HepG2 (cell line): ENCODE measurements around the gene KCNJ6. TPM values are rescaled to one million over a fixed set of nuclear protein-coding genes. Genes with fewer than 3 reads are reported as not detected.

Experiments
- ATAC-seq: fragments of 200-7000 bp; cut with Tn5 transposase; 3 replicates; pipeline ENCODE4 v1.9.1; 2020; ENCODE audit warnings: mild to moderate bottlenecking, moderate library complexity
- BruUV-seq: library from RNA; stranded (reverse); fragments of 400-500 nt; replicated peaks from 2 replicates; lab custom pipeline; 2021; lab: Mats Ljungman, UMichigan
- CTCF ChIA-PET: fragments of 300-600 bp; formaldehyde crosslinking; extraction: SDS; loops from one replicate; lab custom pipeline; 2021; ENCODE audit warnings: low total read pairs, inconsistent platforms, low intra/inter-chr PET ratio; lab: Yijun Ruan, JAX
- POLR2A ChIA-PET: fragments of 350-600 bp; sonication (Branson Sonifier 250); formaldehyde crosslinking; loops from one replicate; lab custom pipeline; 2020; ENCODE audit warnings: antibody characterized with exemption, inconsistent platforms; lab: Yijun Ruan, JAX
- DNase-seq: peaks from one replicate; pipeline ENCODE4 v3.0.0-alpha.2; 2015; ENCODE audit warnings: low spot score
- FAIRE-seq: peaks from 3 replicates; lab custom pipeline; 2011; peaks lifted over from hg19 to GRCh38; lab: Jason Lieb, UNC
- H2AFZ ChIP-seq: one replicate; pipeline ENCODE4 v1.6.1; 2011; ENCODE audit warnings: low read length, inconsistent platforms
- H3K27ac ChIP-seq: fragments of 300-600 bp; 3 replicates; pipeline ENCODE4 v1.8.0; 2011; ENCODE audit warnings: mixed run types, mild to moderate bottlenecking, mixed read lengths, low read length, inconsistent platforms; ENCODE audit not compliant: insufficient read depth; ENCODE audit errors: extremely low read length
- H3K27me3 ChIP-seq, 2 experiments: fragments of 200-600 bp in 1 of 2; 2 replicates in 1 of 2; 3 replicates in 1 of 2; pipeline versions ENCODE4 v1.6.0 to v1.8.0; 2011; ENCODE audit warnings: low read length in 2 of 2, mild to moderate bottlenecking in 2 of 2, moderate library complexity in 2 of 2, inconsistent platforms in 1 of 2; ENCODE audit not compliant: insufficient read depth in 2 of 2, control insufficient read depth in 1 of 2
- H3K36me3 ChIP-seq, 2 experiments: fragments of 200-600 bp in 1 of 2; replicated peaks in 1 of 2; 2 replicates in 1 of 2; 3 replicates in 1 of 2; pipeline versions ENCODE4 v1.5.1 to v1.8.0; 2011; ENCODE audit warnings: low read length in 2 of 2, inconsistent platforms in 1 of 2; ENCODE audit not compliant: insufficient read depth in 2 of 2, control insufficient read depth in 1 of 2
- H3K4me1 ChIP-seq: 2 replicates; pipeline ENCODE4 v1.5.1; 2012; ENCODE audit warnings: low read length, inconsistent platforms; ENCODE audit not compliant: insufficient read depth
- H3K4me2 ChIP-seq: 2 replicates; pipeline ENCODE4 v1.6.0; 2011; ENCODE audit warnings: low read depth, low read length, inconsistent platforms
- H3K4me3 ChIP-seq, 3 experiments: fragments of 200-600 bp in 1 of 3; sonication (generic), shearing (Covaris generic) in 1 of 3; replicated peaks in 1 of 3; 2 replicates each; pipeline ENCODE4 v1.5.1; 2011 to 2016; ENCODE audit warnings: low read length in 3 of 3, inconsistent platforms in 2 of 3, low read depth in 2 of 3, mild to moderate bottlenecking in 2 of 3, control low read depth in 1 of 3, mixed read lengths in 1 of 3; ENCODE audit not compliant: insufficient read depth in 1 of 3
- H3K79me2 ChIP-seq: one replicate; pipeline ENCODE4 v1.6.1; 2011; ENCODE audit warnings: low read length, inconsistent platforms; ENCODE audit not compliant: insufficient read depth
- H3K9ac ChIP-seq: 2 replicates; pipeline ENCODE4 v1.6.0; 2011; ENCODE audit warnings: mild to moderate bottlenecking, low read depth, low read length, inconsistent platforms; ENCODE audit not compliant: insufficient read depth
- H3K9me3 ChIP-seq: 2 replicates; pipeline ENCODE4 v1.5.1; 2012; ENCODE audit warnings: mild to moderate bottlenecking, low read length
- H4K20me1 ChIP-seq: 2 replicates; pipeline ENCODE4 v1.6.0; 2011; ENCODE audit warnings: inconsistent platforms, mild to moderate bottlenecking, low read length, moderate library complexity; ENCODE audit not compliant: insufficient read depth
- ADNP ChIP-seq: sonication (generic); formaldehyde crosslinking; IDR thresholded peaks from 2 replicates; pipeline ENCODE4 v1.4.0; 2020; ENCODE audit warnings: missing genetic modification reagents
- FOSL2 ChIP-seq: sonication (generic); formaldehyde crosslinking; IDR thresholded peaks from 2 replicates; pipeline ENCODE4 v1.4.0; 2020; ENCODE audit warnings: missing genetic modification reagents
- MYC ChIP-seq: sonication (generic); formaldehyde crosslinking; IDR thresholded peaks from 2 replicates; pipeline ENCODE4 v1.9.0; 2021; ENCODE audit warnings: missing genetic modification reagents, borderline replicate concordance
- NFE2L2 ChIP-seq: fragments of 150-350 bp; IDR thresholded peaks from 2 replicates; pipeline ENCODE4 v1.6.1; 2014; ENCODE audit warnings: low read length
- POLR2A ChIP-seq, 2 experiments: IDR thresholded peaks; 2 replicates each; pipeline ENCODE4 v1.6.1; 2011; ENCODE audit warnings: low read depth in 2 of 2, low read length in 2 of 2, mild to moderate bottlenecking in 1 of 2, moderate library complexity in 1 of 2; ENCODE audit not compliant: insufficient read depth in 1 of 2
- TBL1XR1 ChIP-seq: fragments of 150-350 bp; IDR thresholded peaks from 2 replicates; pipeline ENCODE4 v1.6.1; 2014; ENCODE audit warnings: borderline replicate concordance, low read length; ENCODE audit not compliant: partially characterized antibody
- ZFY ChIP-seq: sonication (generic); formaldehyde crosslinking; IDR thresholded peaks from 2 replicates; pipeline ENCODE4 v1.4.0; 2020; ENCODE audit warnings: missing genetic modification reagents
- ZNF235 ChIP-seq: sonication (generic); formaldehyde crosslinking; IDR thresholded peaks from 2 replicates; pipeline ENCODE4 v1.8.1; 2023; ENCODE audit warnings: mild to moderate bottlenecking, missing genetic modification reagents, borderline replicate concordance
- ZNF768 ChIP-seq: sonication (generic); formaldehyde crosslinking; IDR thresholded peaks from 2 replicates; pipeline ENCODE4 v1.4.0; 2020; ENCODE audit warnings: missing genetic modification reagents
- ZNF781 ChIP-seq: sonication (generic); formaldehyde crosslinking; IDR thresholded peaks from 2 replicates; pipeline ENCODE4 v1.5.1; 2020; ENCODE audit warnings: borderline replicate concordance, mild to moderate bottlenecking, missing genetic modification reagents; ENCODE audit errors: not compliant biosample characterization
- ZNF841 ChIP-seq: sonication (generic); formaldehyde crosslinking; IDR thresholded peaks from 2 replicates; pipeline ENCODE4 v1.8.1; 2023; ENCODE audit warnings: missing genetic modification reagents, borderline replicate concordance
- WGBS: methylation state at CpG from one replicate; pipeline ENCODE4 v1.1.6; 2017; ENCODE audit warnings: low lambda C conversion rate; 5-methylcytosine and 5-hydroxymethylcytosine counted together
- in situ Hi-C: cut with HindIII; loops from 2 replicates; pipeline ENCODE4 v1.10.0; 2017; ENCODE audit warnings: low pct_unique_long_range_greater_than_20kb; ENCODE audit not compliant: extremely low pct_ligation_motif_present
- intact Hi-C: fragments of 100-400 bp; cut with micrococcal nuclease; formaldehyde crosslinking; loops from one replicate; pipeline ENCODE4 v1.10.0; 2022; ENCODE audit not compliant: unreplicated experiment
- polyA plus RNA-seq, 8 experiments: library from polyadenylated mRNA; depleted of rRNA in 3 of 8; stranded (reverse) in 7 of 8; unstranded in 1 of 8; fragments of >200 nt; fragmentation: Illumina TruSeq in 4 of 8; extraction: Trizol in 4 of 8; gene quantifications; 2 replicates each; pipeline versions ENCODE4 v1.2.1 to v1.2.3, GENCODE V29; 2011 to 2016; ENCODE audit warnings: low read depth in 4 of 8, missing spikeins in 1 of 8, mixed read lengths in 1 of 8; ENCODE audit not compliant: insufficient read depth in 1 of 8
- total RNA-seq, 5 experiments: library from RNA; depleted of rRNA; stranded (reverse); fragments of >200 nt; fragmentation: Illumina TruSeq; extraction: Trizol; gene quantifications; 2 replicates each; pipeline ENCODE4 v1.2.3, GENCODE V29; 2016; ENCODE audit warnings: low read depth in 1 of 5
- TF ChIP-seq, protein P1 (sequence below): IDR thresholded peaks from 2 replicates; pipeline ENCODE4 v1.6.1; 2012; ENCODE audit warnings: inconsistent platforms
- TF ChIP-seq, protein P2 (sequence below): sonication (generic); formaldehyde crosslinking; IDR thresholded peaks from 2 replicates; pipeline ENCODE4 v1.8.0; 2022; ENCODE audit warnings: missing genetic modification reagents, mild to moderate bottlenecking, borderline replicate concordance
- TF ChIP-seq, protein P3 (sequence below), 2 experiments: sonication (generic) in 1 of 2; formaldehyde crosslinking in 1 of 2; IDR thresholded peaks; 2 replicates each; pipeline versions ENCODE4 v1.5.1 to v1.6.1; 2011 to 2020; ENCODE audit warnings: borderline replicate concordance in 1 of 2, low read depth in 1 of 2, low read length in 1 of 2, mild to moderate bottlenecking in 1 of 2, missing genetic modification reagents in 1 of 2, moderate library complexity in 1 of 2
- TF ChIP-seq, protein P4 (sequence below): sonication (generic); formaldehyde crosslinking; IDR thresholded peaks from 2 replicates; pipeline ENCODE4 v1.4.0; 2020; ENCODE audit warnings: missing genetic modification reagents

Gene KCNJ6
- total and polyA plus RNA-seq, 2 of the 13 experiments (the other 11 are each of a cell fraction or from before 2014, with no cell fraction given): not detected

DNA sequence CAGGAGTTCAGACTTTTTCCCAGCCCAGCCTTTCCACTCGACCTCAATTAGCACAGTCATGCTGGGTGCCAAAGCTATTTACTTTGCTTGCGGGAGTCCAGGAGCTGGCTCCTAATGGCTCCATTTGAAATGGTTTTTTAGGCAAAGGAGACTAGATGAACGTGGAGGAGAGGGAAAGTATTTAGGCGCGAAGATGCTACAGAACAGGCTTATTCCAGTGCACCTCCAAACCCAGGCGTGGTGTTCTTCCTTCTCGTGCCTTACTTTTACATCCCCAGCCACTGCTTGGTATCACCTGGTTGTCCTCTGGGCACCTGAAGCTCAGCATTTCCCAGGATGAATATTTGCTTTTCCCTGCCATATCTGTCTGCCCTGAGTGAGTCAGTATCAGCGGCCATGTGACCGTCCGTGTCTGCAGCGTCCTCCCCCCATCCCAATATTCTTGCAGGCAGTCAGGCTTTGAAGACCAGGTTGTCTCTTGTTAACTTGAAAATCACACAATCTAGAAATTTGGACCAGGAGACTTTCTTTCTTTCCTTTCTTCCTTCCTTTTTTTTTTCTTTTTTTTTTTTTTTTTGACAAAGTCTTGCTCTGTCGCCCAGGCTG lies 351.2 kb downstream of the KCNJ6 start:
- Histone ChIP-seq H3K27ac (peak overlapping the region; percentile 66), H2AFZ (peak overlapping the region; percentile 43), H3K4me1 (peaks cover 23% of the 10 kb centered on the region), H3K9me3 (no peaks in the 10 kb centered on the region), H3K4me3 (peak overlapping the region; percentile 52 to 76 (median 68)), H4K20me1 (no peaks in the 10 kb centered on the region), H3K27me3 (peaks cover 0 to 3% of the 10 kb centered on the region in 2 experiments; a peak in 2 of 5 replicates), H3K9ac (peak overlapping the region; percentile 46), H3K79me2 (no peaks in the 10 kb centered on the region), H3K4me2 (peak overlapping the region; percentile 96), H3K36me3 (no peaks in the 10 kb centered on the region)
- CTCF ChIA-PET: no interaction called here
- in situ Hi-C loops: no loop called here
- FAIRE-seq: no peak
- POLR2A ChIA-PET: interaction anchor here (0.7 to 1.7 kb wide), 13 partner anchors 8 to 494 kb away, joined by 3 to 9 read pairs (median 4); partner anchors contain the start of genes DYRK1A and VPS26C
- TSS peak; percentile 97 for BruUV-seq
- intact Hi-C loops: no loop called here
- 14% methylated on average over 12 of the region's 12 CpGs for WGBS
- peak; percentile 34 for DNase-seq
- ATAC-seq: peak; percentile 43
- TF ChIP-seq TBL1XR1 (no peak), MYC (CRISPR knock-in tag) (0 out of 2 replicates have a peak, but pooled peaks have one; percentile 40), ZNF781 (peak; percentile 29), ZNF768 (CRISPR knock-in tag) (no peak), FOSL2 (peak; percentile 81), POLR2A (IDR thresholded peaks at IDR 0.05; ENCODE audit: insufficient read depth in 1 of 2, low read depth in 2 of 2, low read length in 2 of 2) (peak in 1 of 2 experiments; percentile 31; a peak in 1 of 4 replicates), ADNP (CRISPR knock-in tag) (no peak), NFE2L2 (peak; percentile 81), ZFY (CRISPR knock-in tag) (peak; percentile 16; the same call in 1 of the 2 replicates), ZNF841 (CRISPR knock-in tag) (no peak), ZNF235 (CRISPR knock-in tag) (0 out of 2 replicates have a peak, but pooled peaks have one; percentile 62)
- TF ChIP-seq, protein P1, sequence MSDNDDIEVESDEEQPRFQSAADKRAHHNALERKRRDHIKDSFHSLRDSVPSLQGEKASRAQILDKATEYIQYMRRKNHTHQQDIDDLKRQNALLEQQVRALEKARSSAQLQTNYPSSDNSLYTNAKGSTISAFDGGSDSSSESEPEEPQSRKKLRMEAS: peak; percentile 33; the same call in 1 of the 2 replicates
- TF ChIP-seq, protein P2, sequence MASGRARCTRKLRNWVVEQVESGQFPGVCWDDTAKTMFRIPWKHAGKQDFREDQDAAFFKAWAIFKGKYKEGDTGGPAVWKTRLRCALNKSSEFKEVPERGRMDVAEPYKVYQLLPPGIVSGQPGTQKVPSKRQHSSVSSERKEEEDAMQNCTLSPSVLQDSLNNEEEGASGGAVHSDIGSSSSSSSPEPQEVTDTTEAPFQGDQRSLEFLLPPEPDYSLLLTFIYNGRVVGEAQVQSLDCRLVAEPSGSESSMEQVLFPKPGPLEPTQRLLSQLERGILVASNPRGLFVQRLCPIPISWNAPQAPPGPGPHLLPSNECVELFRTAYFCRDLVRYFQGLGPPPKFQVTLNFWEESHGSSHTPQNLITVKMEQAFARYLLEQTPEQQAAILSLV (CRISPR knock-in tag): no peak
- TF ChIP-seq, protein P3, sequence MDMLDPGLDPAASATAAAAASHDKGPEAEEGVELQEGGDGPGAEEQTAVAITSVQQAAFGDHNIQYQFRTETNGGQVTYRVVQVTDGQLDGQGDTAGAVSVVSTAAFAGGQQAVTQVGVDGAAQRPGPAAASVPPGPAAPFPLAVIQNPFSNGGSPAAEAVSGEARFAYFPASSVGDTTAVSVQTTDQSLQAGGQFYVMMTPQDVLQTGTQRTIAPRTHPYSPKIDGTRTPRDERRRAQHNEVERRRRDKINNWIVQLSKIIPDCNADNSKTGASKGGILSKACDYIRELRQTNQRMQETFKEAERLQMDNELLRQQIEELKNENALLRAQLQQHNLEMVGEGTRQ (IDR thresholded peaks at IDR 0.05; ENCODE audit: low read depth, low read length): peak; percentile 59; the same call in 1 of the 2 replicates
- TF ChIP-seq, protein P3 (CRISPR knock-in tag; IDR thresholded peaks at IDR 0.05; ENCODE audit: borderline replicate concordance): peak; percentile 70; the same call in 1 of the 2 replicates
- TF ChIP-seq, protein P4, sequence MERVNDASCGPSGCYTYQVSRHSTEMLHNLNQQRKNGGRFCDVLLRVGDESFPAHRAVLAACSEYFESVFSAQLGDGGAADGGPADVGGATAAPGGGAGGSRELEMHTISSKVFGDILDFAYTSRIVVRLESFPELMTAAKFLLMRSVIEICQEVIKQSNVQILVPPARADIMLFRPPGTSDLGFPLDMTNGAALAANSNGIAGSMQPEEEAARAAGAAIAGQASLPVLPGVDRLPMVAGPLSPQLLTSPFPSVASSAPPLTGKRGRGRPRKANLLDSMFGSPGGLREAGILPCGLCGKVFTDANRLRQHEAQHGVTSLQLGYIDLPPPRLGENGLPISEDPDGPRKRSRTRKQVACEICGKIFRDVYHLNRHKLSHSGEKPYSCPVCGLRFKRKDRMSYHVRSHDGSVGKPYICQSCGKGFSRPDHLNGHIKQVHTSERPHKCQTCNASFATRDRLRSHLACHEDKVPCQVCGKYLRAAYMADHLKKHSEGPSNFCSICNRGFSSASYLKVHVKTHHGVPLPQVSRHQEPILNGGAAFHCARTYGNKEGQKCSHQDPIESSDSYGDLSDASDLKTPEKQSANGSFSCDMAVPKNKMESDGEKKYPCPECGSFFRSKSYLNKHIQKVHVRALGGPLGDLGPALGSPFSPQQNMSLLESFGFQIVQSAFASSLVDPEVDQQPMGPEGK: 0 out of 2 replicates have a peak, but pooled peaks have one; percentile 42
